NB4 (cell line): ENCODE data around the gene PIEZO2.

Source experiments
- DNase-seq: peaks from one replicate; pipeline ENCODE4 v3.0.0; 2010; ENCODE audit warnings: low read depth
- H3K4me3 ChIP-seq: one replicate; pipeline ENCODE4 v1.5.1; 2011; ENCODE audit warnings: mild to moderate bottlenecking, low read depth, low read length, moderate library complexity
- MYC ChIP-seq: IDR thresholded peaks from 2 replicates; pipeline ENCODE4 v1.6.1; 2011; ENCODE audit warnings: low read depth, low read length
- POLR2A ChIP-seq: IDR thresholded peaks from 2 replicates; pipeline ENCODE4 v1.6.1; 2011; ENCODE audit warnings: mild to moderate bottlenecking; ENCODE audit not compliant: insufficient read length; ENCODE audit errors: extremely low read depth
- TF ChIP-seq, protein P1 (sequence below): IDR thresholded peaks from one replicate; pipeline ENCODE4 v1.5.1; 2012; ENCODE audit warnings: low read depth, low read length
- TF ChIP-seq, protein P2 (sequence below): IDR thresholded peaks from 2 replicates; pipeline ENCODE4 v1.6.1; 2011; ENCODE audit warnings: low read depth, low read length

Gene PIEZO2

DNA sequence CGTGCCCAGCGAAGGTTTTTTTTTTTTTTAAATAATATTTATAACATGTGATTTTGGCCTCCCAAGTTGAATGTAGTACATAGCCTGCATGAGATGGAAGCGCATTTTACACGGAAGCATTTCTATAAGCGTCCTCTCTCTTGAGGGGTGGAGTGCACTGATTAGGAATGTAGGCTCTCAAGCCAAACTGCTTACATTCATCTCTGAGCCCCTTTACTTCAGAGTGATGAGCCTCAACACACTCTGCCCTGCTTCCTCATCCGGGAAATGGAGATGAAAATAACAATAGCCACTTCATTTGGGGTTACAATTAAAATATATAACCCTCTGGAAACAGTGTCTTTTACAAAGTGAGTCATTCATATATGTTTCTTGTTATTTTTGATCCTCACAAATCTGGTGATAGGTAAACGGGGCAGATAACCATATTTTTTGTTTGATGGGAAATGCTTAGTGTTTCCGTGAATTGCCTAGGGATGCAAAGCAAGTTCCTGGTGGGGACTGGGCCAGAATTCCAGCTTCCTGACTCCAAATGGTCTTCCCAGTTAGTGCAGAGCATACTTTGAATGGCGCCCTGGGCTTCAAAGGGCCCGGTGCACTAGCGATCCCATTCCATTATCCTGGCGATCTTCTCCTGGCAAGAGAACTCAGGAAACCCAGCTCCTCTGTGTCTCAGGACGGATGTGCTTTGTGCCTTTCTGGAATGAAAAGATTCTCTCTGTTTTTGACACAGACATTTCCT, 124.3 kb downstream of the PIEZO2 start:
- no peak overlapping the region for H3K4me3 ChIP-seq
- TF ChIP-seq, protein P1, sequence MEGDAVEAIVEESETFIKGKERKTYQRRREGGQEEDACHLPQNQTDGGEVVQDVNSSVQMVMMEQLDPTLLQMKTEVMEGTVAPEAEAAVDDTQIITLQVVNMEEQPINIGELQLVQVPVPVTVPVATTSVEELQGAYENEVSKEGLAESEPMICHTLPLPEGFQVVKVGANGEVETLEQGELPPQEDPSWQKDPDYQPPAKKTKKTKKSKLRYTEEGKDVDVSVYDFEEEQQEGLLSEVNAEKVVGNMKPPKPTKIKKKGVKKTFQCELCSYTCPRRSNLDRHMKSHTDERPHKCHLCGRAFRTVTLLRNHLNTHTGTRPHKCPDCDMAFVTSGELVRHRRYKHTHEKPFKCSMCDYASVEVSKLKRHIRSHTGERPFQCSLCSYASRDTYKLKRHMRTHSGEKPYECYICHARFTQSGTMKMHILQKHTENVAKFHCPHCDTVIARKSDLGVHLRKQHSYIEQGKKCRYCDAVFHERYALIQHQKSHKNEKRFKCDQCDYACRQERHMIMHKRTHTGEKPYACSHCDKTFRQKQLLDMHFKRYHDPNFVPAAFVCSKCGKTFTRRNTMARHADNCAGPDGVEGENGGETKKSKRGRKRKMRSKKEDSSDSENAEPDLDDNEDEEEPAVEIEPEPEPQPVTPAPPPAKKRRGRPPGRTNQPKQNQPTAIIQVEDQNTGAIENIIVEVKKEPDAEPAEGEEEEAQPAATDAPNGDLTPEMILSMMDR, result no peak
- no peak for TF ChIP-seq MYC
- no peak for TF ChIP-seq POLR2A
- TF ChIP-seq, protein P2, sequence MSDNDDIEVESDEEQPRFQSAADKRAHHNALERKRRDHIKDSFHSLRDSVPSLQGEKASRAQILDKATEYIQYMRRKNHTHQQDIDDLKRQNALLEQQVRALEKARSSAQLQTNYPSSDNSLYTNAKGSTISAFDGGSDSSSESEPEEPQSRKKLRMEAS, result no peak
- DNase-seq, result no peak

DNA sequence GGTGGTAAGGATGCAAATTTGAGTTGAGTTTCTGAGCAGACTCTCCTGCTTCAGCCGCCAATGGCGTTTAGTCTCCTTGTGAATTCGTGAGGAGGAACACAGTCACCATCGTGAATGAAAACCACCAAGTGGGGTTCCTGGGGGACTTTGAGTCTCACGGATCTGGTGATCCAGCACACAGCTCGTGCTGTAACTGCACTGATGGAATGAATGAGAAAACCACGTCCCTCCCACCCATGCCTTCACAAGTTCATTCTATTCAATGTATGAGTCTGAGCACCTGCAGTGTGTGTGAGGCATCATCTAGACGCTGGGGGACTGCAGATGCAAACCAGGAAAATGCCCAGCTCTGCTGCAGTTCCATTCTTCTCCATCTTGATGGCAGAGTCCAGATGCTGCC, 127.9 kb downstream of the PIEZO2 start:
- H3K4me3 ChIP-seq, result no peak overlapping the region
- no peak for TF ChIP-seq POLR2A
- TF ChIP-seq, protein P1, result no peak
- TF ChIP-seq MYC, result no peak
- TF ChIP-seq, protein P2, result no peak
- no peak for DNase-seq

DNA sequence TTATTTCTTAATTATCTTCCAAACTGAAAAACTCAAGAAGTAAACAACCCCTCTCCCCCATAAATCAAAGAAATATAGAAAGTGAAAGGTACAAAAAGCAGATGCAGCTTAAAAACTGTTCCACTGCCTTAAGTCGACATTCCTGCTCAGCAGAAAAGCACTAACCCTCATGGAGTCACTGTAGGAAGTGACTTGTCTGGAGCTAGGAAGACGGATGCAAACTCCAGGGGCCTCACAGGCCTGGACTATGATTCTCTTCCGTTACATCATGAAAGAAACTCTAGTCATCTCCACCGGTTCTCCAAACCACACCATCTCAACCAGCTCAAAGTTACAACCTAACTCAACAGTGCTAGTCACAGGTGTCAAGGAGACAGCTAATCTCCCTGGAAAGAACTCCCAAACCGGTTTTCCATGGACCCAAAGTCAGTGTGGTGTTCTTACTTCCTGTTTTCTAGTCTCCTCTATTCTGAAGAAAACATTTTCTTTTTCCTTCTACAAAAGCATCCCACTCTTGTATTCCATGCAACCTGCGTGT, 128.4 kb downstream of the PIEZO2 start:
- H3K4me3 ChIP-seq, result no peak overlapping the region
- no peak for DNase-seq
- TF ChIP-seq, protein P2, result no peak
- TF ChIP-seq MYC (no peak), POLR2A (no peak)
- TF ChIP-seq, protein P1, result no peak

DNA sequence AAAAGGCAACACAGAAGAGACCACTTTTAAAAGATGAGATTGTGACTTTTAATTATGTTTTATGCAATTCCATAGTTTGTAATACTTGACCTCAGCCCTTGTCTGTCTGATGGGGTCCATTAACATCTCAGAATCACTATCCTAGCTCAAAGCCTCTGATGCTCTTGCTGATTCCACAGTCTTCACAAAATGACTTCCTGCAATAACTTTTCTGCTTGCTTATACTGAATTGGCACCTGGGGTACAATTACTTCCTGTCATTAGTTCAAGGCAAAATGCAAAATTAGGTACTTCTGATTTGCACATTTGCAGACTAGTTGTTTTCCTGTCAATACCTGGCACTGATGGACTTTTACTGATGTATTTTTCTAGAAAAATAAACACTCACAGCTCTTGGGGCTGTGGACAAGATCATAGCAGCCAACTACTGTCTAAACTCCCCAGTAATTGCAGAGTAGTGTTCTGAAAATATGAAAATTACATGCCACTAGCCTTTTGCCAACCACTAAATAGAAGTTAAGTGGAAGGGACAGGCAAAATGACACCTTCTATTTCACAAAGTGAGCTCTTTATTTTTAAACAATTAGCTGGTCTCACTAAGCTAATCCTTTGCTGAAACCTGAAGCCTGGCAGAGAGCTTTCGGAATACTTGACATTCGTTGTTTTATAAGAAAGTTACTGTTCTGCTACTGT, 129.1 kb downstream of the PIEZO2 start:
- H3K4me3 ChIP-seq, result no peak overlapping the region
- TF ChIP-seq, protein P1, result no peak
- TF ChIP-seq, protein P2, result no peak
- TF ChIP-seq POLR2A, result no peak
- TF ChIP-seq MYC, result no peak
- no peak for DNase-seq

DNA sequence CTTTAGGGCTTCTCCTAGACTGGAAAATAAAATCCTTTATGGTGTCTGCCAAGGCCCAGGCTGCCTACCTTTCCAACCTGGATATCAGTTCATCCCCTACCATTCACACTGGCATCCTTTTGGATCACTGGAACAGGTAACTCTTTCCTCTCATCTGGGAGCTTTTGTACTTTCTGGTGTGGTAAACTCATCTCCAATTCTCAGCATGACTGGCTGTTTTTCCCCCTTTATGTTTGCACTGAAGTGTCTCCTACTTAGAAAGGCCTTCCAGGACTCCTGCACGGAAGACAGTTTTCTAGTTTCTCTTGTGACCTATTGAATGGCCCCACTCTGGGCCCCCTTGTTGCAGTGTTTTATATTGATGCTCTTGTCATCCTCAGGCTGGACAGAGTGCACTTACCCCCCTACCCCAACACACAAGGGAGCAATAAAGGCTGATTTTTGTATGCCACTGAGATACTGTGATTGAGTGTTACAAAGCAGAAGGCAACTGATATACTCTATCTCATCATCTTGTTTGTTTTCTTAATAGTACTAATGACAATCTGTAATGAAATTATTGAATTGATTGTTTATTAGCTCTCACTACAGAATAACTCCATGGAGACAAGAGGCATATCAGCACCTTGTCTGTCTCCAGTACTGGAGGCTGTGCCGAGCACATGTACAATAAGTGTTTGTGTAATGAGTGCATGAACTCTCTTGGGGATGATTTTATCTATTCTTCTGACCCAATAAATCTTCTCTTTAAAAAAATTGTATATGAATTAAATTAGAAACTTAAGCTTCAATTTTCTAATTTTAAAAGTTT, 129.9 kb downstream of the PIEZO2 start:
- TF ChIP-seq, protein P1, result no peak
- TF ChIP-seq, protein P2, result no peak
- no peak for TF ChIP-seq POLR2A
- DNase-seq, result no peak
- H3K4me3 ChIP-seq, result no peak overlapping the region
